Measurements from ENCODE around the gene SOX8. TPM values are rescaled to one million over a fixed set of nuclear protein-coding genes. Genes with fewer than 3 reads are reported as not detected.
A peak's percentile ranks its signal among the peaks of the same experiment; 100 is the strongest.

SOX8 gene
- total and polyA plus RNA-seq, 8 donors = 0.54 to 5.5 (median 0.83) TPM

GRCh38 chr16:997440-998051, 16.0 kb downstream of the SOX8 start:
- DNase-seq = peak in 1 of 6 donors; percentile 55
- Histone ChIP-seq H3K4me3 (peak overlapping the region in 1 of 4 donors; percentile 12), H3K36me3 (no peaks in the 10 kb centered on the region), H3K4me1 (no peaks in the 10 kb centered on the region), H3K27ac (peak overlapping the region in 3 of 4 donors; percentile 36 to 42 (median 41)), H3K9me3 (no peaks in the 10 kb centered on the region), H3K27me3 (no peaks in the 10 kb centered on the region)
- intact Hi-C loops (cut with DNase I) = no loop called here
- ATAC-seq = peak; percentile 58 to 83 (median 78)
- 24 to 43% methylated on average over 32 to 39 of the region's 39 CpGs for WGBS, 2 donors
- TF ChIP-seq, protein P1, sequence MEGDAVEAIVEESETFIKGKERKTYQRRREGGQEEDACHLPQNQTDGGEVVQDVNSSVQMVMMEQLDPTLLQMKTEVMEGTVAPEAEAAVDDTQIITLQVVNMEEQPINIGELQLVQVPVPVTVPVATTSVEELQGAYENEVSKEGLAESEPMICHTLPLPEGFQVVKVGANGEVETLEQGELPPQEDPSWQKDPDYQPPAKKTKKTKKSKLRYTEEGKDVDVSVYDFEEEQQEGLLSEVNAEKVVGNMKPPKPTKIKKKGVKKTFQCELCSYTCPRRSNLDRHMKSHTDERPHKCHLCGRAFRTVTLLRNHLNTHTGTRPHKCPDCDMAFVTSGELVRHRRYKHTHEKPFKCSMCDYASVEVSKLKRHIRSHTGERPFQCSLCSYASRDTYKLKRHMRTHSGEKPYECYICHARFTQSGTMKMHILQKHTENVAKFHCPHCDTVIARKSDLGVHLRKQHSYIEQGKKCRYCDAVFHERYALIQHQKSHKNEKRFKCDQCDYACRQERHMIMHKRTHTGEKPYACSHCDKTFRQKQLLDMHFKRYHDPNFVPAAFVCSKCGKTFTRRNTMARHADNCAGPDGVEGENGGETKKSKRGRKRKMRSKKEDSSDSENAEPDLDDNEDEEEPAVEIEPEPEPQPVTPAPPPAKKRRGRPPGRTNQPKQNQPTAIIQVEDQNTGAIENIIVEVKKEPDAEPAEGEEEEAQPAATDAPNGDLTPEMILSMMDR (IDR thresholded peaks at IDR 0.05) = no peak
- FAIRE-seq = no peak

DNA sequence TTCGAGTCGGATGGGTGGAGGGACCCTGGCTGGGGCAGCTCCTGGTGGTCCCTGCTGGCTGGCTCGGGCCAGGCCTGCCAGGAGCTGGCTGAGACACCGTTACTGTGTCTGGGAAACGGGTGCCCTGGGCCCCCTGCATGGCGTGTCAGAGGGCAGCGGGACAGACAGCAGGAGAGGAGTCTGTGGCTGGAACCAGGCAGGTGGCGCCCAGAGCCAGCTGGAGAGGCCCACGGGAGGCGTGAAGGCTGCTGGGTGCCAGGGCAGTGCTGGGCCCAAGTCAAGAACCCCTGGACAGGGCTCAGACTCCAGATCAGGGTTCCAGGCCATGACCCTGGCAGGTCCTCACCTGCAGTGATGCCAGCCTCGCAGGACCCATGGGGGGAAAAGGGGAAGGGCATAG, 16.6 kb downstream of the SOX8 start:
- ATAC-seq (no peak), DNase-seq (no peak), FAIRE-seq (no peak)
- intact Hi-C loops (cut with DNase I) = no loop called here
- Histone ChIP-seq H3K4me1 (no peaks in the 10 kb centered on the region), H3K4me3 (no peak overlapping the region), H3K27ac (no peak overlapping the region), H3K27me3 (no peaks in the 10 kb centered on the region), H3K9me3 (no peaks in the 10 kb centered on the region), H3K36me3 (no peaks in the 10 kb centered on the region)
- TF ChIP-seq, protein P1 (IDR thresholded peaks at IDR 0.05) = no peak
- 51 to 73% methylated on average over 11 of the region's 11 CpGs for WGBS, 2 donors

GRCh38 chr16:998615-999014, 17.0 kb downstream of the SOX8 start:
- FAIRE-seq (no peak), ATAC-seq (no peak), DNase-seq (no peak)
- TF ChIP-seq, protein P1 (IDR thresholded peaks at IDR 0.05) = no peak
- Histone ChIP-seq H3K36me3 (no peaks in the 10 kb centered on the region), H3K9me3 (no peaks in the 10 kb centered on the region), H3K4me3 (no peak overlapping the region), H3K27me3 (no peaks in the 10 kb centered on the region), H3K4me1 (no peaks in the 10 kb centered on the region), H3K27ac (no peak overlapping the region)
- 68 to 73% methylated on average over 11 of the region's 11 CpGs for WGBS, 2 donors
- intact Hi-C loops (cut with DNase I) = no loop called here

- H3K27me3 ChIP-seq = no peaks in the 10 kb centered on the region
- H3K9me3 ChIP-seq = no peaks in the 10 kb centered on the region
- H3K4me1 ChIP-seq = no peaks in the 10 kb centered on the region
- ATAC-seq (no peak), FAIRE-seq (no peak), DNase-seq (no peak)
- no peak overlapping the region for H3K4me3 ChIP-seq
- H3K36me3 ChIP-seq = no peaks in the 10 kb centered on the region
- no peak overlapping the region for H3K27ac ChIP-seq
- 62 to 75% methylated on average over 11 of the region's 11 CpGs for WGBS, 2 donors
- intact Hi-C loops (cut with DNase I) = no loop called here
- TF ChIP-seq, protein P1 (IDR thresholded peaks at IDR 0.05) = no peak
Observed at GRCh38 chr16:999677-1000076, 18.1 kb downstream of the SOX8 start.

- ATAC-seq = no peak
- TF ChIP-seq, protein P1 (IDR thresholded peaks at IDR 0.05) = no peak
- Histone ChIP-seq H3K36me3 (no peaks in the 10 kb centered on the region), H3K27ac (no peak overlapping the region), H3K9me3 (no peaks in the 10 kb centered on the region), H3K4me1 (no peaks in the 10 kb centered on the region), H3K27me3 (no peaks in the 10 kb centered on the region), H3K4me3 (no peak overlapping the region)
- FAIRE-seq = no peak
- WGBS, 2 donors = 56 to 79% methylated on average over 17 of the region's 17 CpGs
- intact Hi-C loops (cut with DNase I) = no loop called here
- DNase-seq = no peak
Observed at GRCh38 chr16:1000608-1001007, 19.0 kb downstream of the SOX8 start.
